Measurements from ENCODE around the gene UPK3A. TPM values are rescaled to one million over a fixed set of nuclear protein-coding genes. Genes with fewer than 3 reads are reported as not detected.
"Not testable (repeated sequence)": the region's sequence is repeated elsewhere in the genome, so short reads cannot be mapped to it uniquely, and the experiment has no call there.

The UPK3A gene
- total RNA-seq, 1 experiment from 2014 or later = not detected

- DNase-seq (ENCODE audit: low read depth, low spot score) = no peak
- in situ Hi-C loops (cut with HindIII; ENCODE audit: low pct_unique_long_range_greater_than_20kb, low sequenced_read_pairs) = no loop called here
Observed at GRCh38 chr22:45316796-45317526, 32.2 kb downstream of the UPK3A start.

GRCh38 chr22:45317551-45318167 is 32.9 kb downstream of the UPK3A start:
- peak; percentile 76 for DNase-seq (ENCODE audit: low read depth, low spot score)
- in situ Hi-C loops (cut with HindIII; ENCODE audit: low pct_unique_long_range_greater_than_20kb, low sequenced_read_pairs) = no loop called here

DNA sequence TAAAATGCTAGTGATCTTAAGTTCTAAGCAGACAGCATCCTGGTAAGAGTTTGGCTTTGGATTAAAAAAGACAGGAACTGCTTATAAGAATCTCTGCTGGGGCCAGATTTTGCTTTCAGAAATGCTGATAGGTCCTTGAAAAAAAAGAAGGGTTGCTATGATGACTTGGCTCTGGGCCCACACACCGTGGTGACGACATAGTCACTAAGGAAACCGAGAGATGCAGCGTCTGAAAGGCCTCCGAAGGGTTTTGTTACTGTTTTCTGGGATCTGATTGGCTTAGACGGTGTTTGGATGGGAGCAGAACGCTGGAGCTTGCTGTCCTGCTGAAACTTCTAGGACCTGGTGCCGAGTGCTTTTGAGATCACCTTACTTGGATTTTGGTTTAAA is 33.4 kb downstream of the UPK3A start:
- in situ Hi-C loops (cut with HindIII; ENCODE audit: low pct_unique_long_range_greater_than_20kb, low sequenced_read_pairs) = no loop called here
- DNase-seq (ENCODE audit: low read depth, low spot score) = peak; percentile 44

GRCh38 chr22:45318558-45319323 is 34.0 kb downstream of the UPK3A start:
- no peak for DNase-seq (ENCODE audit: low read depth, low spot score)
- in situ Hi-C loops (cut with HindIII; ENCODE audit: low pct_unique_long_range_greater_than_20kb, low sequenced_read_pairs) = no loop called here

GRCh38 chr22:45319324-45319685 is 34.6 kb downstream of the UPK3A start:
- no peak for DNase-seq (ENCODE audit: low read depth, low spot score)
- in situ Hi-C loops (cut with HindIII; ENCODE audit: low pct_unique_long_range_greater_than_20kb, low sequenced_read_pairs) = no loop called here

- in situ Hi-C loops (cut with HindIII; ENCODE audit: low pct_unique_long_range_greater_than_20kb, low sequenced_read_pairs) = no loop called here
- no peak for DNase-seq (ENCODE audit: low read depth, low spot score)
Observed at GRCh38 chr22:45320357-45320976, 35.7 kb downstream of the UPK3A start.

DNA sequence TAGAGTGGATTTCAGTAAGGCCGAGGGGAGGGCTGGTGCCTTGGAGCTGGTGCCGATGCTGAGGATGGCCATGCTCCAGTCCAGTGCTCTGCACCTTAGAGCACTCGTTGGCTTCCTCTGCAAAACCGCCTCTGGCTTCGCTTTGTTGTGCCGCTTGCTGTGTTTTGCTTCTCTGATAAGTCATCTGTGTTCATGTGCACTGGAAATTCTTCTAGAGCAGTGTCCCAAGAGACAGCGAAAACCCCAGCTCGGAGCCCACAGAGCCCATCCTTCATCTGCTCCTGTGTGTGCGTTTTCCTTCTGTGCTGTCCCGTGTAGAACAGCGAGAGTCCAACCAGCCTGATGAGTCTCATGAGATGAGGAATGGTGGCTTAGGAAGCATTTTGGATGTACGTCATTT is 37.1 kb downstream of the UPK3A start:
- no peak for DNase-seq (ENCODE audit: low read depth, low spot score)
- in situ Hi-C loops (cut with HindIII; ENCODE audit: low pct_unique_long_range_greater_than_20kb, low sequenced_read_pairs) = no loop called here

DNA sequence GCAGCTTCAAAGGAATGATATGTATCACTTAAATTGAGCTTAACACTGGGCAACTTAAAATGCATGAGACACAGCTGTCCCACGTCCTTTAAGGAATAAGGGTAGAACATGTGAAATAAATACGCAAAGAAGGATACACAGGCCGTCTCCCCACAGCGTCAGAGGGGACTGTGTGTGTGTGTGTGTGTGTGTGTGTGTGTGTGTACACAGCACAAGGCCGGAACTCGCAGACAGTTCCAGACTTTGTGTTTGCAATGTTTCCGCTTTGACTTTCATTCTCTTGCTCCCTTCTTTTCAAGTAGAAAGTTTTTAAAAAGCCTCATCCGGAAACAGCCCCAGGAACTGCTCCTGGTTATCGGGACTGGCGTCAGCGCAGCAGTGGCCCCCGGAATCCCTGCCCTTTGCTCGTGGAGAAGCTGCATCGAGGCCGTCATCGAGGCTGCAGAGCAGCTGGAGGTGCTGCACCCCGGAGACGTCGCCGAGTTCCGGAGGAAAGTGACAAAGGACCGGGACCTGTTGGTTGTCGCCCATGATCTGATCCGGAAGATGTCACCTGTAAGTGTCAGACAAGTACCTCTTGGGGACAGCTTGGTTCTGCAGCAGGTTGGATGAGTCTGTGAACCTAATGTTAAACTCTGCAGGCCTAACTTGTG is 38.2 kb downstream of the UPK3A start:
- DNase-seq (ENCODE audit: low read depth, low spot score) = no peak
- in situ Hi-C loops (cut with HindIII; ENCODE audit: low pct_unique_long_range_greater_than_20kb, low sequenced_read_pairs) = no loop called here

DNA sequence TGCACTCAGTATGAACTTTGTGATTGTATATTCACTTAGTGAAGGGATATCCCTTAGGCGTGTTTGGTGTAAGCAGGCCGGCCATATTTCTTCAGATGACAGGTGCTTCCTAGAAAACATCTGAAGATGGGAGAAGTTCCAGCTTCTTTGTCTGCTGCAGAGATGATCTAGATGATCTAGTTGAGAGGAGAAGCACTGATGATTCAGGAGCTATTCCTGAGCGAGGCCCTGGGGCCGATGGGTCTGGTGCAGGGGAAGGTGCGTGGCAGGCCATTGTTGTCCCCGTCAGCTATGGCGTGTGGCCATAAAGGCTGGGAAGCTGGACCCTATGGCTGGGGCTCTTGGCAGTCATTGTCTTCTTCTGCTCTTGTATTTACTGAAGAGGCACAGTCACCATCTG is 38.9 kb downstream of the UPK3A start:
- in situ Hi-C loops (cut with HindIII; ENCODE audit: low pct_unique_long_range_greater_than_20kb, low sequenced_read_pairs) = no loop called here
- DNase-seq (ENCODE audit: low read depth, low spot score) = no peak

DNA sequence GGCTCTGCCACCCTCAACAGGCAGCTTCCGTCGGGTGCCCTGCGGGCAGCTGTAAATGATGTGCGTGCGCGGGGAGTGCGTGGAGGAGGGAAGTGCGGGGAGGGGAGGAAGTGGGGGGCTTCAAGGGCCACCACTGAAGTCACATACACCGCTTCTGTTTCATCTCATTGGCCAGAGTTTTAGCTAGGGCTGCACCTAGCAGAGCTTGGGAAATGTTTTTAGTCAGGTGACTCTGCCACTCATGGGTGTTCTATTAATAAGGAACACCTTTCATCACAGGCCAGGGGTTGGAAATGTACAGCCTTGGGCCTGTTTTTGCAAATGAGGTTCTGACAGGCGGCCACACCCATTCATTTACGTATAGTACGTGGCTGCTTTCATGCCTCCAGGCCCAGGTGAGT is 39.6 kb downstream of the UPK3A start:
- in situ Hi-C loops (cut with HindIII; ENCODE audit: low pct_unique_long_range_greater_than_20kb, low sequenced_read_pairs) = no loop called here
- DNase-seq (ENCODE audit: low read depth, low spot score) = no peak

GRCh38 chr22:45328261-45328660 is 43.5 kb downstream of the UPK3A start:
- DNase-seq (ENCODE audit: low read depth, low spot score); in situ Hi-C loops (cut with HindIII; ENCODE audit: low pct_unique_long_range_greater_than_20kb, low sequenced_read_pairs): not testable (repeated sequence)

DNA sequence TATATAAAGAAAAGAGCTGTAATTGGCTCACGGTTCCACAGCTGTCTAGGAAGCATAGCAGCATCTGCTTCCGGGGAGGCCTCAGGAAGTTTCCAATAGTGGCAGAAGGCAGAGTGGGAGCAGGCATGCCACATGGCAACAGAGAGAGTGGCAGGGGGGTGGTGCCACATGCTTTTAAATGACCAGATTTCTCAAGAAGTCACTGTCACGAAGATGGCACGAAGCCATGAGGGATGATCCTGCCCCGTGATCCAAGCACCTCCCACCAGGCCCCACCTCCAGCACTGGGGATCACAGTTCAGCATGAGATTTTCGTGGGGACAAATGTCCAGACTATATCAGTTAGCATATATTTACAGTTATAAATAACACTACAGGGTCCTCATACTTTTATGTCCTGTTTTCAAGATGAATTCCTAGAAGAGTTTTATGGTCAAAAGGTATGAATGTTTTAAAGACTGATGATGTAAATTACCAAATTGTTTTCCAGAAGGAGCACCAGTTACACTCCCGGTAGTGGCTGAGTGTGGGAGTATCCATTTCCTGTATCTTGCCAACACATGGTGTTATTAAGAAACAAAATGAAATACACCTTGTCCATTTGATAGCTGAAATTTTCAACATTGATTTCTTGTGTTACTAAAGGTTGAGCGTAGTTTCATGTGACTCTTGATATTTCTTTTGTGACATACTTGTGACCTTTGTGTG is 44.2 kb downstream of the UPK3A start:
- in situ Hi-C loops (cut with HindIII; ENCODE audit: low pct_unique_long_range_greater_than_20kb, low sequenced_read_pairs) = no loop called here
- peak; percentile 70 for DNase-seq (ENCODE audit: low read depth, low spot score)

- in situ Hi-C loops (cut with HindIII; ENCODE audit: low pct_unique_long_range_greater_than_20kb, low sequenced_read_pairs) = no loop called here
- peak; percentile 94 for DNase-seq (ENCODE audit: low read depth, low spot score)
Observed at GRCh38 chr22:45329530-45329936, 44.8 kb downstream of the UPK3A start.

DNA sequence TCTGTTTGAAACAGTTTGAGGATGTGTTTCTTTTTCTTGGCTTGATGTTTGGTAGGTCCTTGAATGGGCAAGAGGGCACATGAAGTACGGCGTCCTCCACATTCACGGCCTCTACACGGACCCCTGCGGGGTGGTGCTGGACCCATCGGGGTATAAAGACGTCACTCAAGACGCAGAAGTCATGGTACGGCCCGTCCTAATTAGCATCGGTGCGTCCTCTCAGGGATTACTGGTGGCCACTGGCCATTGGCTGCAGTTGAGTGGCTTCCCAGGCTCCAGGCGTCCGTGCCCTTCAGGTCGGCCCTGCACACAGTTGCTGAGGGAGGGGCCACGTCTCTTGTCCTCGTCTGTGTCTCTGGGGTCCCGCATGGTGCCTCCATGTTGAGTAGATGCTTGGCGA is 45.8 kb downstream of the UPK3A start:
- DNase-seq (ENCODE audit: low read depth, low spot score) = no peak
- in situ Hi-C loops (cut with HindIII; ENCODE audit: low pct_unique_long_range_greater_than_20kb, low sequenced_read_pairs) = no loop called here

- in situ Hi-C loops (cut with HindIII; ENCODE audit: low pct_unique_long_range_greater_than_20kb, low sequenced_read_pairs) = no loop called here
Observed at GRCh38 chr22:45331486-45331885, 46.7 kb downstream of the UPK3A start.

GRCh38 chr22:45332001-45332400 is 47.3 kb downstream of the UPK3A start:
- in situ Hi-C loops (cut with HindIII; ENCODE audit: low pct_unique_long_range_greater_than_20kb, low sequenced_read_pairs) = no loop called here

More at GRCh38 chr22:45331486-45331885, 46.7 kb downstream of the UPK3A start:
- DNase-seq (ENCODE audit: low read depth, low spot score) = no peak

DNA sequence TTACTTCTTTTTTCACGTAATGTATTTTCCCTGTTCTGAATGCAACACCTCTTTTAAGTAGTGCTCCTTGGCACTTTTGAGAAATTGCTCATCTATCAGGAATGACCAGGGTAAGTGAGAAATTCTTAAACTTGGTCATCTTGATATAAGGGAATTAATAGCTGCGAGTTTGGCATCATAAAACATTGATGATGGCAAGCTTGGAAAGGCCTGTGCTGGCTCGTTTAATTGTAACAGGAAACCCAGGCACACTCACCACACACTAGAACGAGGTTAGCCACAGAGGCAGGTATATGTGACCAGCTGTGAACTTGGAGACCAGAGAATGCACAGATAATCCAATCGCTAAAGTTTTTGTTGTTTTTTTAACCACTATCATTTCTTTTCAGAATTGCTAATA is 49.3 kb downstream of the UPK3A start:
- in situ Hi-C loops (cut with HindIII; ENCODE audit: low pct_unique_long_range_greater_than_20kb, low sequenced_read_pairs) = no loop called here
- no peak for DNase-seq (ENCODE audit: low read depth, low spot score)

More at GRCh38 chr22:45332001-45332400, 47.3 kb downstream of the UPK3A start:
- no peak for DNase-seq (ENCODE audit: low read depth, low spot score)
